ENCODE results near the gene KCNE2.
"Not testable (repeated sequence)": the region's sequence is repeated elsewhere in the genome, so short reads cannot be mapped to it uniquely, and the experiment has no call there.

The KCNE2 gene

GRCh38 chr21:34406102-34406501, 42.3 kb downstream of the KCNE2 start:
- not testable (repeated sequence) for DNase-seq (ENCODE audit: low read depth in 1 of 2, low spot score in 1 of 2)

GRCh38 chr21:34406676-34407075, 42.9 kb downstream of the KCNE2 start:
- DNase-seq (ENCODE audit: low read depth in 1 of 2, low spot score in 1 of 2), result not testable (repeated sequence)

- not testable (repeated sequence) for DNase-seq (ENCODE audit: low read depth in 1 of 2, low spot score in 1 of 2)
Measured at GRCh38 chr21:34407294-34407693, 43.5 kb downstream of the KCNE2 start.

- DNase-seq (ENCODE audit: low read depth in 1 of 2, low spot score in 1 of 2), result not testable (repeated sequence)
Measured at GRCh38 chr21:34417448-34418077, 53.8 kb downstream of the KCNE2 start.
